Esophagus (tissue), 2 donors: ENCODE data around the gene BLVRA. TPM values are rescaled to one million over a fixed set of nuclear protein-coding genes. Genes with fewer than 3 reads are reported as not detected.

Source experiments
- H3K27ac ChIP-seq, 2 donors: one replicate each; pipeline ENCODE4 v1.5.1; 2013; ENCODE audit warnings: low read depth in 2 of 2, mild to moderate bottlenecking in 2 of 2, inconsistent platforms in 1 of 2, low read length in 1 of 2, moderate library complexity in 1 of 2
- H3K27me3 ChIP-seq, 2 donors: one replicate each; pipeline ENCODE4 v1.6.1; 2013; ENCODE audit warnings: low read length in 2 of 2, control low read depth in 1 of 2, mild to moderate bottlenecking in 1 of 2; ENCODE audit not compliant: insufficient read depth in 2 of 2, control insufficient read depth in 1 of 2
- H3K36me3 ChIP-seq, 2 donors: one replicate each; pipeline ENCODE4 v1.6.1; 2013; ENCODE audit warnings: low read length in 1 of 2; ENCODE audit not compliant: control insufficient read depth in 2 of 2, insufficient read depth in 2 of 2
- H3K4me1 ChIP-seq, 2 donors: one replicate each; pipeline ENCODE4 v1.6.1; 2013; ENCODE audit warnings: low read length in 1 of 2; ENCODE audit not compliant: control insufficient read depth in 2 of 2, insufficient read depth in 2 of 2
- H3K4me3 ChIP-seq, 2 donors: one replicate each; pipeline ENCODE4 v1.5.1; 2013; ENCODE audit warnings: low read length in 2 of 2, mild to moderate bottlenecking in 2 of 2, low read depth in 1 of 2, moderate library complexity in 1 of 2
- H3K9me3 ChIP-seq, 2 donors: one replicate each; pipeline ENCODE4 v1.6.1; 2013; ENCODE audit warnings: mild to moderate bottlenecking in 2 of 2, low read depth in 1 of 2, low read length in 1 of 2, moderate library complexity in 1 of 2; ENCODE audit not compliant: control insufficient read depth in 2 of 2, insufficient read depth in 1 of 2
- WGBS, 2 donors: extraction: QIAGEN DNeasy Blood & Tissue Kit; methylation state at CpG; one replicate each; pipeline ENCODE4 v1.1.7; 2013; 5-methylcytosine and 5-hydroxymethylcytosine counted together
- polyA plus RNA-seq, 2 donors: library from polyadenylated mRNA; stranded (reverse); fragments of 200-250 nt; gene quantifications; one replicate each; pipeline ENCODE4 v1.2.3, GENCODE V29; 2013
- donor health status: healthy with polysubstance abuse.
- donor health status: Bipolar disorder and iron deficiency.

BLVRA gene
- polyA plus RNA-seq, 2 donors: 58.5 to 87.5 TPM

DNA sequence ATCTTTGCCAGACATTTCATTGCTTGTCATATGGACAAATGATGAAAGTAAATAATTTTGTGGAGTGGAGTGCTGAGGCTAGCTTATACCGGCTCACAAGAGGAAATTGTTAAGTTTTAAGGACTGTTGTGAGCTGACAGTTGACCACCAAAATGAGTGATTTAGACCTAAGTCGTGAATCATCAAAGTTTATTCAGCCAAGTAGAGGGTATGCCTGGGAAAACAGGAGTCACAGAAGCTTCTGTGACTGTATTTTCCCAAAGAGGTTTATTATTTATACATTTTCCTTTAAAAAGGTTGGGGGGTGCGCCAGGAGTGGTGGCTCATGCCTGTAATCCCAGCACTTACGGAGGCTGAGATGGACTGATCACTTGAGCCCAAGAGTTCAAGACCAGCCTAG lies 89.0 kb downstream of the BLVRA start:
- Histone ChIP-seq H3K27me3 (no peaks in the 10 kb centered on the region), H3K36me3 (no peaks in the 10 kb centered on the region), H3K4me1 (peaks cover 0 to 2% of the 10 kb centered on the region in 2 donors), H3K9me3 (peaks cover 0 to 2% of the 10 kb centered on the region in 2 donors), H3K4me3 (no peak overlapping the region), H3K27ac (no peak overlapping the region)
- WGBS, 2 donors: 56 to 62% methylated on average over 4 of the region's 4 CpGs

DNA sequence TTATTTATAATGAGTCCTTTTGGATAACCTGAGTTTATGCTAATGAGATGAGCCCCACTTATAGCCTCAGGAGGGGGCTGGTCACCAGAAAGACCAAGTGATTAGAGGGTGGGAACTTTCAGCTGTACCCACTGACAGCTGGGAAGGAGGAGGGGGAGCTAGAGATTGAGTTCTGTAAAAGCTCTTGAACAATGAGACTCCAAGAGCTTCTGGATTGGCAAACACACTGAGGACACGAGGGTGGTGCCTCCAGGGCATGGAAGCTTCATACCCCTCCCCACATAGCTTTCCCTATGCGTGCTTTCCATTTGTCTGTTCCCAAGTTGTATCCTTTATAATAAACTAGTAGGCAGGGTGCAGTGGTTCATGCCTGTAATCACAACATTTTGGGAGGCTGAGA lies 90.6 kb downstream of the BLVRA start:
- no peak overlapping the region for H3K27ac ChIP-seq
- peaks cover 0 to 2% of the 10 kb centered on the region in 2 donors for H3K9me3 ChIP-seq
- H3K36me3 ChIP-seq: no peaks in the 10 kb centered on the region
- 50 to 52% methylated on average over 2 of the region's 2 CpGs for WGBS, 2 donors
- H3K27me3 ChIP-seq: no peaks in the 10 kb centered on the region
- H3K4me1 ChIP-seq: peaks cover 0 to 2% of the 10 kb centered on the region in 2 donors
- no peak overlapping the region for H3K4me3 ChIP-seq

DNA sequence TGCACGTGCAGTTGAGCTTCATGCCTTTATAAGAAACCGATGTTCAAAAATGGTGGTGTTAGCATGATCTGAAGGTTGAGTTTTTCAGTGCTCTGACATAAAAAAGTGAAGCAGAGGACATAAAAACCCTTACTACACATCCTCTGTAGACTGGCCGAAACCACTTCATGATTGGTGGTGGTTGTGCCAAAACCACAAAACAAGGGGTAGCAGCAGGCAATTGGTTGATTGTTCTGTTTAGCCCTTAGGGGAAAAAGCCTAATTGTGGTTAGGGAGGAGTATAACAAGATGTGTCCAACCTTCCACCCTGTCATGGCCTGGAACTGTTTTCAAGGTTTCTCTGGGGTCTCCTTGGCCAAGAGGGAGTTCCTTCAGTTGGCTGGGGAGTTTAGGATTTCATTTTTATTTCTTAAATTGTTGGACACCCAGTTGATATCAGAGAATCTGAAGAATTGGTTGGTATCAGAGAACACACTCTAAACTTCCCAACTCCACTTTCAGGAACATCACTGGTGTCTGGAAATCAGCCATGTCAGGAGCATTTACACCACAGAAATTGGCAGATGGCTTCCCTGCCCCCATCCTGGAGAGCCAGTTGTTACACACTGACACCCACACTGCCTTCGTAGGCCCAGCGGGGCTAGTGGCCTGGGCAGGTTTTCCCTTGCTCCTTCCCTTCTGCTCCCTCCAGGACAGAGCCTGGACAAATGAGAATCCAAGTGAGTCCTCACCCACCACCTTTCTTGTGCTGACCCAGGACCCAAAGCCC lies 92.1 kb downstream of the BLVRA start:
- 89 to 93% methylated on average over 5 of the region's 5 CpGs for WGBS, 2 donors
- no peak overlapping the region for H3K27ac ChIP-seq
- H3K9me3 ChIP-seq: peaks cover 0 to 2% of the 10 kb centered on the region in 2 donors
- no peak overlapping the region for H3K4me3 ChIP-seq
- H3K36me3 ChIP-seq: no peaks in the 10 kb centered on the region
- H3K4me1 ChIP-seq: no peaks in the 10 kb centered on the region
- no peaks in the 10 kb centered on the region for H3K27me3 ChIP-seq

DNA sequence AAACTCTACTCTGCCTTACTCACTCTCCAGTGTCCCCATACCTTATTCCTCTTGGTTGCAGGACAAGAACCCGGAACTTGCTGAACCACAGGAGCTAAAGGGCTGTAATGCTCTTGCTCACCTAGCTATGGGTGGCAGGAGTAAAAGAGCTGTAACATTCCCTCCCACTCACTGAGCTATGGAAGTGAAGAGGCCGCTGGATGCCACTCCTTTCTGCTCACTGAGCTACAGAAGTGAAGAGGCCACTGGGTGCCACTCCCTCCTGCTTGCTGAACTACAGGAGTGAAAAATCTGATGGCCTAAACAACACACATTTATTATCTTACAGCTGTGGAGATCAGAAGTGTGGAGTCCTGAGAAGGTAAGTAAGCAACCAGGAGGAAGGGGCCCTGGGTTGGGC lies 93.3 kb downstream of the BLVRA start:
- no peak overlapping the region for H3K27ac ChIP-seq
- no peaks in the 10 kb centered on the region for H3K36me3 ChIP-seq
- peaks cover 0 to 2% of the 10 kb centered on the region in 2 donors for H3K9me3 ChIP-seq
- 87 to 91% methylated on average over 2 of the region's 2 CpGs for WGBS, 2 donors
- no peaks in the 10 kb centered on the region for H3K27me3 ChIP-seq
- no peaks in the 10 kb centered on the region for H3K4me1 ChIP-seq
- H3K4me3 ChIP-seq: no peak overlapping the region

DNA sequence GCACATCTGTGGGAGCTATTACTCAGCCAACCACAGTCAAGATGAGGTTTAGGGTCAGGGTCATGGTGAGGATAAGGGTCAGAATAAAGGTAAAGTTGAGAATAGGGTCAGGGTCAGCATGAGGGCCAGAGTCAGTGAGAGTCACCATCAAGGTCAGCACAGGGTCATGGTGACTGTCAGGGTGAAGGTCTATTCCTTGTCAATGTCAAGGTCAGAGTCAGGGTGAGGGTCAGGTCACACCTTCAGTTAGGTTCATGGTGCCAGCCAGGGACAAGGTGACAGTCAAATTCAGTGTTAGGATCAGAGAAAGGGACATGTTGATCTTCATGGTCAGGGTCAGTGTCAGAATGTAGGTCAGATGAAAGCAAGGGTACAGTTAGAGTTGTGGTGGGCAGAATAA lies 96.7 kb downstream of the BLVRA start:
- H3K27me3 ChIP-seq: no peaks in the 10 kb centered on the region
- H3K4me3 ChIP-seq: no peak overlapping the region
- H3K36me3 ChIP-seq: no peaks in the 10 kb centered on the region
- no peak overlapping the region for H3K27ac ChIP-seq
- H3K9me3 ChIP-seq: peaks cover 0 to 2% of the 10 kb centered on the region in 2 donors
- H3K4me1 ChIP-seq: no peaks in the 10 kb centered on the region

DNA sequence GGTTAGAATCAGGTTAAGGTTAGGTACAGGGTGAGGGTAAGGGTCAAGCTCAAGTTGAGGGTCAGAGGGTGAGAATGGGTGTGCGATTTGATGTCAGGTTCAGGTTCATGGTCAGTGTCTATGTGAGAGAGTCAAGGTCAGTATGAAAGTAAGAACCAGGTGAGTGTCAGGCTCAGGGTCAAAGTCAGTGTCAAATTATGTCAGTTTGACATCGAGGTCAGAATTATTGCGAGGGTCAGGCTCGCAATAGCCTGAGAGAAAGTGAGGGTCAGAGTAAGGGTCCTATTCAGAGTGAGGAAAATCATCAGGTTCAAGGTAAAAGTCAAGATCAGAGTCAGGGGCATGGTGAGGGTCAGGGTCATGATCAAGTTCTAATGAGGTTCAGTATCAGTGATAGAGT lies 97.8 kb downstream of the BLVRA start:
- 92 to 95% methylated on average over 4 of the region's 4 CpGs for WGBS, 2 donors
- peaks cover 0 to 2% of the 10 kb centered on the region in 2 donors for H3K9me3 ChIP-seq

More for the DNA sequence above, 97.8 kb downstream of the BLVRA start:
- Histone ChIP-seq H3K4me3 (no peak overlapping the region), H3K27ac (no peak overlapping the region), H3K36me3 (no peaks in the 10 kb centered on the region), H3K27me3 (no peaks in the 10 kb centered on the region), H3K4me1 (no peaks in the 10 kb centered on the region)

Other genes starting within 250 kb of the BLVRA start
- 1 to 10 TPM; 7.4 to 9.8 TPM for gene STK17A, start 175.6 kb upstream of the BLVRA start, polyA plus RNA-seq
- gene COA1, start 29.2 kb upstream of the BLVRA start, polyA plus RNA-seq: 10 to 100 TPM; 24.2 to 32.3 TPM
- gene MRPS24, start 110.8 kb downstream of the BLVRA start, polyA plus RNA-seq: 100 to 1,000 TPM in 1 of 2 donors, 10 to 100 TPM in 1; 70.4 to 156 TPM
- 10 to 100 TPM; 12.2 to 18.8 TPM for gene URGCP, start 147.9 kb downstream of the BLVRA start, polyA plus RNA-seq
- gene UBE2D4, start 167.8 kb downstream of the BLVRA start, polyA plus RNA-seq: 1 to 10 TPM; 8.3 to 8.5 TPM
- under 1 TPM in 1 of 2 donors, not detected in 1; 0.01 TPM for gene SPDYE1, start 239.2 kb downstream of the BLVRA start, polyA plus RNA-seq